ENCODE results near the gene TERT. TPM values are rescaled to one million over a fixed set of nuclear protein-coding genes. Genes with fewer than 3 reads are reported as not detected.

The TERT gene
- total RNA-seq, 1 experiment from 2014 or later = 2.3 TPM

- intact Hi-C loops (cut with micrococcal nuclease; ENCODE audit: unreplicated experiment) = no loop called here
- TF ChIP-seq CTCF (IDR thresholded peaks at IDR 0.05; ENCODE audit: unreplicated experiment) = no peak
- Mint-ChIP-seq H3K36me3 (ENCODE audit: insufficient read depth, unreplicated experiment) (no peaks in the 10 kb centered on the region), H3K9me3 (ENCODE audit: low read depth, unreplicated experiment) (no peaks in the 10 kb centered on the region), H3K4me3 (ENCODE audit: low read depth, unreplicated experiment) (no peak overlapping the region), H3K27me3 (ENCODE audit: unreplicated experiment) (peaks cover 66% of the 10 kb centered on the region), H3K27ac (ENCODE audit: unreplicated experiment) (no peak overlapping the region), H3K4me1 (ENCODE audit: low read depth, unreplicated experiment) (no peaks in the 10 kb centered on the region)
- CTCF ChIA-PET = no interaction called here
- BruUV-seq (replicated peaks) = no TSS peak
- DNase-seq = no peak
These were observed 42.9 kb downstream of the TERT start for GRCh38 chr5:1251678-1252580.

DNA sequence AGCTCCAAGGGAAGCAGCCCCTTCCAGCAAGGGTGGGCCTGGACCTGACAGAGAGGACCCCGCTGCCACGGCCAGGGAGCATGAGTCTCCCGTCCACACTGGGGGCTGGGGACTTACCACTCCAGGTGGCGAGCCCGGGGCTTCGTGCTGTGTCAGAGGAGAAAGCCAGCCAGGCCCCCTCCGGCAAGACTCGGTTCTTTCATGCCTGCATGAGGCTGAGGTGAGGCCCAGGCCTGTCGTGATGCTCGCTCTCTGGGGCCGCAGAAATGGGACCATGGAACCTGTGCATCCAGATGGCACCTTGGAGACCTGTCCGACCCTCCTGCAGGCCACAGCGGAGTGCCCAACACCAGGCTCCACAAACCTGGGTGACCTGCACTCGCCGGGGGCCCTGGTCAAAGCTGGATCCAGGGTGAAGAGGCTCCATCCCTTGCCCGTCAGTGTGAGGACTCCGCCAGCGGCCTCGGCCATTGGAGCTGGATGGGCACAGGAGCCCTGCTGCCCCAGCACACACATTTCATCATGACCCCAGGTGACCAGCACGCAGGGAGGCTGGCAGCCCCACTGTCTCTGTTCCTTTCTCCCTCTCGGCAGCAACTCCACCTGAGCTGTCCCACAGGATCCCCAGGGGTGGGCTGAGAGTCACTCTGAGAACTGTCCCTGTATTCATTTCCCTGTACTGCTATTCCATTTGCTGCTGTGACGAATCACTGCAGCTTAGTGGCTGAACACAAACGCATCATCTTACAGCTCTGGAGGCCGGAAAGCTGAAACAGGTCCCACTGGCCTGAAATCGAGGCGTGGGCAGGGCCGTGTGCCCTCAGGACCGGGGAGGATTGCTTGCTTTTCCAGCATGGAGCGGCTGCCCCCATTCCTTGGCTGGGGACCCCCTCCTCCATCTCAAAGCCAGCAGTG lies 45.2 kb downstream of the TERT start:
- intact Hi-C loops (cut with micrococcal nuclease; ENCODE audit: unreplicated experiment) = no loop called here
- Mint-ChIP-seq H3K4me3 (ENCODE audit: low read depth, unreplicated experiment) (no peak overlapping the region), H3K27ac (ENCODE audit: unreplicated experiment) (no peak overlapping the region), H3K27me3 (ENCODE audit: unreplicated experiment) (peaks cover 69% of the 10 kb centered on the region), H3K9me3 (ENCODE audit: low read depth, unreplicated experiment) (no peaks in the 10 kb centered on the region), H3K4me1 (ENCODE audit: low read depth, unreplicated experiment) (no peaks in the 10 kb centered on the region), H3K36me3 (ENCODE audit: insufficient read depth, unreplicated experiment) (no peaks in the 10 kb centered on the region)
- no TSS peak for BruUV-seq (replicated peaks)
- DNase-seq = no peak
- TF ChIP-seq CTCF (IDR thresholded peaks at IDR 0.05; ENCODE audit: unreplicated experiment) = no peak
- CTCF ChIA-PET = interaction anchor here (0.6 kb wide), 1 partner anchor 197 kb away, joined by 6 read pairs; no protein-coding TSS in a partner anchor

GRCh38 chr5:1247811-1248210 lies 47.1 kb downstream of the TERT start:
- H3K27me3 Mint-ChIP-seq (ENCODE audit: unreplicated experiment) = peaks cover 74% of the 10 kb centered on the region
- no peak overlapping the region for H3K27ac Mint-ChIP-seq (ENCODE audit: unreplicated experiment)
- BruUV-seq (replicated peaks) = no TSS peak
- TF ChIP-seq CTCF (IDR thresholded peaks at IDR 0.05; ENCODE audit: unreplicated experiment) = no peak
- CTCF ChIA-PET = no interaction called here
- intact Hi-C loops (cut with micrococcal nuclease; ENCODE audit: unreplicated experiment) = no loop called here
- H3K36me3 Mint-ChIP-seq (ENCODE audit: insufficient read depth, unreplicated experiment) = no peaks in the 10 kb centered on the region
- DNase-seq = no peak
- no peaks in the 10 kb centered on the region for H3K4me1 Mint-ChIP-seq (ENCODE audit: low read depth, unreplicated experiment)
- H3K9me3 Mint-ChIP-seq (ENCODE audit: low read depth, unreplicated experiment) = no peaks in the 10 kb centered on the region
- H3K4me3 Mint-ChIP-seq (ENCODE audit: low read depth, unreplicated experiment) = no peak overlapping the region

GRCh38 chr5:1246711-1247431 lies 48.0 kb downstream of the TERT start:
- no peak overlapping the region for H3K4me3 Mint-ChIP-seq (ENCODE audit: low read depth, unreplicated experiment)
- no peaks in the 10 kb centered on the region for H3K9me3 Mint-ChIP-seq (ENCODE audit: low read depth, unreplicated experiment)
- CTCF ChIA-PET = no interaction called here
- H3K36me3 Mint-ChIP-seq (ENCODE audit: insufficient read depth, unreplicated experiment) = no peaks in the 10 kb centered on the region
- intact Hi-C loops (cut with micrococcal nuclease; ENCODE audit: unreplicated experiment) = no loop called here
- H3K27ac Mint-ChIP-seq (ENCODE audit: unreplicated experiment) = no peak overlapping the region
- H3K27me3 Mint-ChIP-seq (ENCODE audit: unreplicated experiment) = peaks cover 66% of the 10 kb centered on the region
- BruUV-seq (replicated peaks) = no TSS peak
- no peak for TF ChIP-seq CTCF (IDR thresholded peaks at IDR 0.05; ENCODE audit: unreplicated experiment)
- no peaks in the 10 kb centered on the region for H3K4me1 Mint-ChIP-seq (ENCODE audit: low read depth, unreplicated experiment)
- peak; percentile 56 for DNase-seq
